Keratinocyte (primary cell): ENCODE results near the gene TP63.

ENCODE experiments used
- CTCF ChIP-seq, 3 experiments: IDR thresholded peaks in 1 of 3; conservative IDR thresholded peaks in 1 of 3; optimal IDR thresholded peaks in 1 of 3; 2 replicates in 2 of 3; 3 replicates in 1 of 3; pipeline versions ENCODE3 to v1.5.1; 2011; ENCODE audit warnings: low read length in 3 of 3, mild to moderate bottlenecking in 3 of 3, moderate library complexity in 2 of 3, control low read depth in 1 of 3, inconsistent platforms in 1 of 3; ENCODE audit not compliant: insufficient read depth in 2 of 3; ENCODE audit errors: extremely low read depth in 1 of 3
- EZH2 ChIP-seq: IDR thresholded peaks from one replicate; pipeline ENCODE4 v1.6.1; 2012; ENCODE audit warnings: inconsistent platforms, mild to moderate bottlenecking, low read length, moderate library complexity

- TF ChIP-seq EZH2 (no peak), CTCF (optimal IDR thresholded peaks at IDR 0.05 in 1 of 3, IDR thresholded peaks at IDR 0.05 in 1 of 3, conservative IDR thresholded peaks at IDR 0.05 in 1 of 3; ENCODE audit: extremely low read depth in 1 of 3, insufficient read depth in 2 of 3, low read length in 3 of 3) (no peak)
These were observed 156.4 kb downstream of the TP63 start for GRCh38 chr3:189787632-189788031.
